Measurements from ENCODE around the gene SARM1.

Gene SARM1

DNA sequence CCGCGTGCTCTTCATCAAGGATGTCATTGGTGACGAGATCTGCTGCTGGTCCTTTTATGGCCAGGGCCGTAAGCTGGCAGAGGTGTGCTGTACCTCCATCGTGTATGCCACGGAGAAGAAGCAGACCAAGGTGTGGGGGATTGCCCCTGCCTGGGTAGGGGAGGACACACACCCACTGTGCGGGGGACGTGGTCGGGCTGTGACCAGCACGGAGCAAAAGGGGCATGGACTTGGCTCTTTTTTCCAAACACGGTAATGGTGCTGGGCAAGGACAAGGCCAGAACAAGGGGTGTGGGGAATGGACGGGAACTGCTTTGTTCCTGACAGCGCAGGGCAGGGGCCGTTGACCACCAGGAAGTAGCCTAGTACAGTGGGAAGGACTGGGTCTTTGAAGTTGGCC lies 29.2 kb upstream of the SARM1 start:
- DNase-seq, result no peak

DNA sequence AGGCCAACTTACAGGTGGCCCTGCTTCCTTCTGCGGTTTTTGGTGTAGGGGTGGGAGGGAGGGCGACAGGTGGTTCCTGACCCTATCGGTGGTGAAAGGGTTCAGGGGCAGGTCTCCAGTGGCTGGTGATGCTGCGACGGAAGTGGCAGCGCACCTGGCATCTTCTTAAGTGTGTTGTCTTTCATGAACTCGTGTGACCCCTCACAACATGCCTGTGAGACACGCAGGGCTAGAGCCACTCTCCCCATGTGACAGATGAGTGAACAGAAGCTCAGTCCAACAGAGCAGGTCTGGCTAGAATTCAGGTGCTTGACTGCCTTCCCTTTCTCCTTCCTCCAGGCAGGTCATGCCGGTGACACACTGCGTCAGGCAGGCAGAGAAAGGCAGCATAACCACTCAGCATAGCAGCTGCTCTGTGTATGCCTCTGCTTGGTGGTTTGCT lies 28.0 kb upstream of the SARM1 start:
- no peak for DNase-seq

DNA sequence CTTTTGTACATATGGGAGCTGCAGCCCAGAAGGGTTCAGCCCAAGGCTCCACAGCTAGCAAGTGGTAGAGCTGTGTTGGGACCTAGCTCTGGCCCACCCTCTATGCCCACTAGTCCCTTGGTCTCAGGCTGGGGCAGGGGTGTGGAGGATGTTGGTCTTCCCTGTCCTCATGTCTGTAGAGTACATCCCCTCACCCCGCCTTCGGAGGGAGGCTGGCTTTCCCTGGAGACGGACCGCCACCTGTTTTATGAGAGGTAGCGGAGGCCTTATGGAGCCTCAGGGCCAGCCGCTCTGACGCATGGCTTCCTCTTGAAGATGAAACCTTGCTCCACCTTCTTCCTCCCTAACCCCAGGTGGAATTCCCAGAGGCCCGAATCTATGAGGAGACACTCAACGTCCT lies 27.5 kb upstream of the SARM1 start:
- no peak for DNase-seq

DNA sequence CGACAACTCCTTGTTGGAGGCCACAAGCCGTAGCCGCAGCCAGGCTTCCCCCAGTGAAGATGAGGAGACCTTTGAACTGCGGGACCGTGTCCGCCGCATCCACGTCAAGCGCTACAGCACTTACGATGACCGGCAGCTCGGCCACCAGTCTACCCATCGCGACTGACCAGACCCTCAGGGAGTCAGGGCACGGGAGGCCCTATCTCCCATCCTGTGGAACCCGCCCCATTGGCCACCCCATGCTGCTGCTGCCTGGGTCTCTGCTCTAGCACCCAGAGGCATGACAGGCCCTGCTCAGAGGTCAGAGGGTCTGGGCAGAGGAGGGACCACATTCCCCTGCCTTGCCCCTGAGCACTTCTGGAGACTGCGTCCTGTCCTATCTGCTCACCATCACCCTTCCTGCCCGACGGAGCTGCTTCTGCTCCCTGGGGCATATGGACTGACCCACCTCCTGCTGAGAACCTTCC lies 27.0 kb upstream of the SARM1 start:
- no peak for DNase-seq

DNA sequence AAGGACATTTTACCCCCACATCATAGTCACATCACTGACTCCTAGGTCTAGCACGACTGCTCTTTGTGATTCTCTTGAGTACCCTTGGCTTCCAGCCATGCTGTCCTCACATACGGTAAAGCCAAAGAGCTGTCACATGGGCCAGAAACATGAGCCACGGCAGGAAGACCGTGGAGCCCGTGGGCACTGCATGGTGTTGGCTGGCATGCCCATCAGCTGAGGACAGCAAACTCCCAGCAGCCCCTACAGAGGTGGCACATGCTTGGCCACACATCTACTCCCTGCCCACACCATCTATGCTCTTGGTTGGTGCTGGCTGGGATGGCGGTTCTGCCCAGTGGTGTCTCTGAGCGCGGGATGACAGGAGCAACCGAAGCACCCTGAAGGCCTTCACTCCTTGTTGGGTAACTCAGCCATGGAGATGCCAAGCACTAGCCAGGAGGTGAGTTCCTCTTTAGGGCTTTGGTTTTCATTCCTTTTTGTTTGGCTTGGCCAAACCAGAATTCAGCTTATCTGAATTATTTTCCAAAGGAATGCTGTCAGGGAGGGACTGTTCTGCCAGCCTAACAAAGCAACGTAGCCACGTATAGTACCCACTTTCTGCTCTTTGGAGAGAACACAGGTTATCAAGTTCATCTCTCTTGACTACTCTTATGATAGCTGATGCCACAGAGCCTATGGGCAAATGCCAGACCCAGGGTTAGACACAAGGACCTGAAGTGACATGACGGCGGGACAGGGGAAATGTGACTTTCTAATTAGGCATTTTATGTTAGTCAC lies 25.9 kb upstream of the SARM1 start:
- no peak for DNase-seq

DNA sequence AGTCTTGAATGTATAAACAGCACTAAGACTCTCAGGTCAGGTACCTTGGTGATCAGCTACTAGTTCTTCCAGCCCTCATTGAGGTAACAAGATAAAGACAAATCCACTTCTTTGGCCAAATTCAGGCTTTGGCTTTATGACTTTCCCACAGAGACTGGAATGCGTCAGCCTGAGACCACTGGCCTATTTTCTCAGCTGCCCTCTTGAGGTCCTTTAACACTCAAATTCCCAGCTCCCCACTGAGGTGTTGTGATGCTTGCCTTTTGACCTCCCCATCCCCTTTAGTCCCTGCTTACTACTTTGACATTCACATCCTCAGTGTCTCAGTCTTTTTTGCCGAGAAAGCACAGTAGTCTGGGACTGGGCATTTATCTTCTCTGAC lies 25.3 kb upstream of the SARM1 start:
- DNase-seq, result no peak

DNA sequence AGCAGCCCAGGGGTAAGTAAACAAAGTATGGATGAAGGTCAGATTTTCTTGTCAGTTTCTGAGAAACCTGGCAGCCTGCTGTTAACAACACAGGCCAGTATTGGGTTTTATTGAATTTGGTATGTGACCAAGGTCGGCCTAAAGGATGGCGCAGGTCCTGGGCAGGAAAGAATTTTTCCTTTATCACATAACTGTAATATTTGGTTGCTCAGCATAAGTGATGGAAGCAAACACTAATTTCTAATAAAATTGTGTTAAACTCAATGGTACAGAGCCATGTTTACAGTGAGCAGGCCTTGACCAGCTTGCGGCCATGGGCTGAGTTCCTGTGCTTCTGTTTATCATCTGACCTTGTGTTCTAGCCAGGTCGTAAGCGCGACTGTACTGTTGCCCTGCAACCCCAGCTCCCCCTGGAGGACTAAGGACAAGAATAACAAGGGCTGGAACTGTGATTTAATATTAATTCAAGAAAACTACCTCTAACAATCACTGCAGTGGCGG lies 24.7 kb upstream of the SARM1 start:
- DNase-seq, result no peak

DNA sequence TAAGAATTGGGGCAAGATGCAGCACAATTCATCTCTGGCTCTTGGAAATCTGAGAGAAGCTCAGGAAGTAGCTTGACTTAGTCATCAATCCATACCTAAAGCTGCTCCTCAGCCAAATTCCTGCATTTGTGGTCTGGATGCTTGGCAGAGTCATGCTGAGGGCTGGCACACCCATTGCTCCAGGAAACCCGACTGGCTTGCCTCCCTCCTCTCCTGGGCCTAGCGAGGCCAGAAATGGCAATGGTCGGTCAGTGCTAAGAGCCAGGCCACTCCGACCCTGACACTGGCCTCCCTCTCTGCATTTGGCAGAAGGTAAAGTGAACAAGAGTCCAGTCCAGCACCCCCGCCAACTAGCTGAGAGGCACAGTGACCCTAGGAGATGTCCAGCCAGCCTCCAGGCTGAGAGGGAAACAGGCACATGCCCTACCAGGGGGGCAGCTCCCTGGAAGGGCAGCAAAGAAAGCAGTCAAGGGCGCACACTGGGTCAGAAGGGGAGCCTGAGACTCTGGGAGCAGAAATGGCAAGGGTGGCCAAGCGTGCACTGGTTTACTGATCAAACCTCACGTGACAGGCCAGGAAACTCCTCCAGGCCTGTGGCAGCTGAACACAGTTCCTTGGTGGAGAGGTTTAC lies 24.1 kb upstream of the SARM1 start:
- peak; percentile 85 for DNase-seq

DNA sequence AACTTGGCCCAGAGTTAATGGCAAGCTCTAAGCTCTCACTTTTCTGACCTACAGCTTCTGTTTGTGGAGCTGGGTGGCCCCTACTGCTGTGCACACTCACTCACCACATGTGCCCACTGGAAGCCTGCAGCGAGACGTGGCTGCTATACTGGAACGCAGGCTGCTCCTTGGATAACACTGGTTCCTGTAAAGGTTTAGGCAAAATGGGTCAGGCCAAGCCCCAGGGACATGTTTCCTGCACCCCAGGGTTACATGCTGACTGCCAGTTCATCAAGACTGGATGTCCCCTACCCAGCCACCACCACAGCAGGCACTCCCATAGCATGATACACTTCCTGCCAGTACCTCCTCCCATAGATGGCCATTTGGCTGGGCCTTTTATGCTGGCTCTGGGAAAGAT lies 22.5 kb upstream of the SARM1 start:
- no peak for DNase-seq

DNA sequence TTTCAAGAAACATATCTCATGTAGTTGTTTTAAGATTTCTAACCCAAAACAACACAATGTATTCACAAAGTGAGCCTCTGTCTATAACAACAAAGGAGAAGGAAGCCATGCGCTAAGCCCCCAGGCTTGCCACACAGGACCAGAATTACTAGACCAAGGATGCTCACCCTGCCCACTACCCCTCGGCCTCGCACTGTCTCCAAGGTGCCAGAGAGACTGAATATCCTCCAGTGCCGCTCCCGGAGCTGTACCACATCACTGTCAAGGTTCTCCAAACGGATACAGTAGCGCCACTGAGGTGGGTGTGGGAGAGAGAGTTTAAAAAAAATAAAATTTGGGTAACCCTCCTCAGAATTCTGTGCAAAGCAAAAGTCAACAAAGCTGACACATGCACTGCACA lies 21.2 kb upstream of the SARM1 start:
- DNase-seq, result no peak

DNA sequence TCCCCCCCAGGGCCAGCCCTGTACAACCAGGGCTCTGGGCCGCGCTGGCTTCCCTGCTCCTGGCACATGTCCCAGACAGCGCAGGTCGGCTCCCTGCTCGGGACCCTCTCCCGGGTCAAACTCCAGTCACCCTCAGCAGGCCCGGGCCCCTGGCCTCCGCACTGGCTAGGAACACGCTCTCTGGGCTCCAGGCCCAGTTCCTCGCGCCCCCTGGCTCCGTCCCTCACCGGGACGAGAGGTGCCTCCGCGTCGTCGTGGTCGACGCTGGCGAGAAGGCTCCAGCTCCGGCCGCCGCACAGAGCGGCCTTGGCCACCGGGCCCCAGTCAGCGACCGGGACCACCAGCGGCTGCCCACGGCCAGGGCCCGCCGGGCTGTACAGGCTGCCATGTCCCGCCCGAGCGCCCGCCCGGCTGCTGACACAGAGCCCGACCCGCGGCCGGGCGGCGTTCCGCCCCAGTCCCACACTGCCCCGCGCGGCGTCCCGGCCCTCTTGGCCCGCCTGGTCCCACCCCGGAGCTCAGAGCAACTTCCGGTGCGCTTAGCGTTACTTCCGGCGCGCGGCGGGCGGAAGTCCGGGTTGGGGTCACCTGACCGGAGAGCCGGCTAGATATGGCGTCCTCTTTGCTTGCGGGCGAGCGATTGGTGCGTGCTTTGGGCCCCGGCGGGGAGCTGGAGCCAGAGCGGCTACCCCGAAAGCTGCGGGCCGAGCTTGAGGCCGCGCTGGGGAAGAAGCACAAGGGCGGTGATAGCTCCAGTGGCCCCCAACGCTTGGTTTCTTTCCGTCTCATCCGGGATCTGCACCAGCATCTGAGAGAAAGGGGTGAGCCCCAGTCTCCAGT lies 14.2 kb upstream of the SARM1 start, which contains the start of gene POLDIP2:
Gene POLDIP2 (minus strand): TSS at position 467 of the 840 bp plus-strand sequence. CDS start 79 bp downstream, at position 388.
- peak; percentile 95 for DNase-seq

DNA sequence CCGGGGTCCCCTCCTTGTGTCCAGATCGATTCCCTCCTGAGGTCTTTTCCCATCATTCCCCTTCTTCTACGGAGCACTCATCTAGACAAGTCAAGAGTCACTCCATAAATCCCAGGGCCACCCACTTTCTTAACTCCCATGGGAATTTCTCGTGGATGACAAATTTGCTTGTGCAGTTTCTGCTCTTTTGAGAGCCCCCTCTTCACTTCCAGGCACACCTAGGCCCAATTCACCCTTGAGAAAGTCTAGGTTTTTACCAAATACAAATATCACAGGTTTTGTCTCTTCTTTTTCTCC lies 13.6 kb upstream of the SARM1 start:
- no peak for DNase-seq

DNA sequence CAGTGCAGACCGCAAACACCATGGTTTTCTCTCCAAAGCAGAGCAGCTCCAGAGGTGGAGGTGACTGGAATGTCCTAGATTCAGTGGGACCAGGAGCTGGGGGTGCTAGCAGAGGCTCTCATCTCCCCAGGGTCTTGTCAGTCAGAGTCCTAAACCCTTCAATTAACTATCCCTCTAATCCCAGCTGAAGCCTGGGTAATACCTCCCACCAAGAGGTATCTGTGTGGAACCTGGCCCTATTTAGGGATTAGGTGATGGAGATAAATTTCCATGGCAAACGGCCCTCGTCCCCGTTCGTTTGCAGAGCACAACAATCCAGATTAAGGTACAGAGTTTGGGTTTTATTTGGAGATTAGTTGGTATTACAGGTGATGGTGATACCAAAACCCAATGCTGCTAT lies 8.3 kb upstream of the SARM1 start:
- no peak for DNase-seq

DNA sequence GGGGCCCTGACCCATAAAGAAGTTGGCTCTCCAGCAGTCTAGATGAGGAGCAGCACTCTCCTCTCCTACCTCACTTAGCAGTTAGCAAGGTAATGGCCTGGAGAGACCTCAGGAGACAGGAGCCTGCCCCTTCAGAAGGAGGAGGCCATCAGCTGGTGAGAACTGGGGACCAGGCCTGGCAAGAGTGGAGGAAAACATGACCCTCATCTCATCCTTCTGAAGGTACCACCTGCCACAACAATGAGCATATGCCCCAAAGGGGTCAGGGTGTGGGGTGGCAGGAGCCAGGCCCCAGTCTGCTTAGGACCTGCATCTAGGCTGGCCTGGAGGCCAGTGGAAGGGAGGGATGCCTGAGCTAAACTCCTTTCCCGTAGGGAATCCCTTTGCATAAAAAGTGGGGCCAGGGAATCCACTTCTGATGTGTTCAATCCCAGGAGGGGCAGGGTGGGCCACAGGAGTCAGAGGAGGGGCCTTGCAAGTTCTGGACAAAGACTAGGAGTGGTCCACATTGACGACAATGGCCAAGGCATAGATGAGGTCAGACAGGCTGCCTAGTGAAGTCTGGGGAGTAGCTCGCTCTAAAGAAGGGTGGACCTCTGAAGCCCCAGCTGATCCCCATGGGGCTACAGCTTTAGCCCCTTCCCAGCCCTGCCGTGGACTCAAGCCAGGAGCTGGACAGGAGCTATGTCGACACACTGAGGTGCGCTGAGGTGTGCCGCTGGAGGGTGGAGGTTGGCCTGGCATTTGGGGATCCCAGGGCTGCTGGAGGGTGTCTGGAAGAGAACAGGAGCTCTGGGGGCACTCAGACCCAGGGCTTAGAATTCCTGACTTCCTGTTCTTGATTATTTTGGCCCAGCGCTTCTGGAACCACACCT lies 7.5 kb upstream of the SARM1 start:
- no peak for DNase-seq

DNA sequence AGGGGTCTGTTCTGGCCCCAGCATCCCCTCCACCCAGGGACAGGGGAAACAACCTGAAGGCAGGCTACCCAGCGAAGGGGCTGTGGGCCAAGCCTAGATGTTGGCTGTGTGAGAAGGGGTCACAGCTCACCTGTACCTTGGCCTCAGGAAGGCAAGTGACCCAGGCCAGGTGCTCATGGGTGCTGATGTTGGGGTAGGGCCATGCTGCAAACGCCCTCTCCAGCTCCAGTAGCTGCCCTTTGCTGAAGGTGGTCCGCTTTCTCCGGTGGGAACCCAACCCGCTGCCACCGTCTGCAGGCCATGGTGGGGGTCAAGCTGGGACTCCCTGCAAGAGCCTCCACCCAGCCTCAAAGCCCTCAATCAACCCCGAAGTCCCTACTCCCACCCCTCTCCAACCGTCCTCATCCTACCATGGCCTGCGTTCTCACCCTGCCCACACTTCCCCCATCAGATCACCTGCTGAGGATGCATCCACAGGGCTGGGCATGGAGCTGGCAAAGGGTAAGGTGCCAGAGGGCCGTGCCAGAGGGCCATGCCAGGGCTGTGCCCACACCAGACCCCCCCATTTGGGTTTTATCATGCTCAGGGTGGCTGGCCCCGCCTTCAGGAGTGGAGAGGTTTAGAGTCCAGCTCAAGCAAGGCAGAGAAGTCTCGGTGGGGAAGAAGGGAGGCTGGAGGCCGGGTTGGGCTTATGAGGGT lies 6.7 kb upstream of the SARM1 start, which contains the start of gene SEBOX:
Gene SEBOX (minus strand): TSS at position 535 of the 699 bp plus-strand sequence. CDS start 48 bp downstream, at position 487.
- no peak for DNase-seq

DNA sequence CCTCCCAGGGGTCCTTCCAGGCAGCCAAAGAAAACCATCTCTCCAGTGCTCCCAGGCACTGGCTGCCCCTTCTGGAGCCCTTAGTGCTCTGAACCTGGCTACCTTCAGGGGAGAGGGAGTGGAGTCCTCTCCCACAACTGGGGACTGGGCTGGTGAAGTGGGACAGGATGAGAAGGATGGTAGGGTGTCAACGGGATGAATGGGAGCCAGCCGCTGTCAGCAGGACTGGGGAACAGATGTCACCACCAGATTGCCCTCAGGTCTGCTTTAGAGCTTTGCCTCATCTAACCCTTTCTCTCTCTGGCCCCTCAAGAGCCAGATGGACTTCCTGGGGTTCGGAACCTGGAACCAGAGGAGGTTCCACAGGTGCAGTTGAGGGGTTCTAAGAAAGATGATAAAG lies 6.0 kb upstream of the SARM1 start:
- DNase-seq, result no peak

DNA sequence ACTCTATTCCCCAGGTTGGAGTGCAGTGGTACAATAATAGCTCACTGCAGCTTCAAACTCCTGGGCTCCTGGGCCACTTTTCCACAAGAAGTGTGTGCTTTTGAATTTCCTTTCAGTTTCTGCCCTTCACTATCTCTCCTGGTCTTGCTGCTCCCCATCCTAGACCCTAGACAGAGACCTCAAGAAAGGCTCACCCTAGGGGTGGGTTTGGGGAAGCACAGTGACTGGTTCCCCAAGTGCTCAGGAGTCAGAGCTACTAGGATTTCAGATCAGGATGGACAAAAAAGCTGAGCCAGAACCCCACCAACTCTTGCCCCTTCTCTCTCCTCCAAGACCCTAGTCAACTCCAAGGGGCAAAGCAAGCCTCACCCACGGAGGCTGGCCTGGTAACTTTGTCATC lies 4.9 kb upstream of the SARM1 start:
- no peak for DNase-seq

DNA sequence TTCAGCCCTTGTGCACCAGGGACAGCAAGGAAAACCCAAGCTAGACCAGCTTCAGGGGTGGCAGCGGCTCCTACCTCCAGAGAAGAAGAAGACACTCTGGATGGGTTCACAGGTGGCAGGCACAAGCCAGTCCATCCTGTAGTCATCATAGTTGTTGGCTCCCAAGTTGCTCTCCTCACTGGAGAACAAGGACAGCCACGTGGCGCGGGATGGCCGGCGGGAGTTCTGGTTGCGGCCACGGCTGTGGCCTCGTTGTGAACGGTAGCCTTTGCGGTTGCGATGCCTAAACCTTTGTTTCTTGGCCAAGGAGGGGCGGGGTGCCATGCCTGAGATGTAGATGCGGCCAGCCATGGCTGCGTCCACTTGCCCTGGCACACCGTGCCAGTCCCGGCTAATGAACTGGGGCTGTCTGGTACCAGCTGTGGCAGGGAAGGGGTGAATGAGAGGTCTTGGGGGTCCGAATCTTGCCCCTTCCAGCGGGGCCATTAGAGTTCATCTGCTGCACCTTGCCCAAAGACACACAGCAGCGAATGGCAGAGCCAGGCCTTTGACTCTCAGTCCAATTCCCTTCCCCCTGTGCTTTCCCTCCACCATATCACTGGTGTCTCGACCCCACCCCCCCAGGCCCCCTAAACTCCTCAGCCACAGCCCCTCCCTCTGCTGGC lies 3.7 kb upstream of the SARM1 start:
- no peak for DNase-seq

DNA sequence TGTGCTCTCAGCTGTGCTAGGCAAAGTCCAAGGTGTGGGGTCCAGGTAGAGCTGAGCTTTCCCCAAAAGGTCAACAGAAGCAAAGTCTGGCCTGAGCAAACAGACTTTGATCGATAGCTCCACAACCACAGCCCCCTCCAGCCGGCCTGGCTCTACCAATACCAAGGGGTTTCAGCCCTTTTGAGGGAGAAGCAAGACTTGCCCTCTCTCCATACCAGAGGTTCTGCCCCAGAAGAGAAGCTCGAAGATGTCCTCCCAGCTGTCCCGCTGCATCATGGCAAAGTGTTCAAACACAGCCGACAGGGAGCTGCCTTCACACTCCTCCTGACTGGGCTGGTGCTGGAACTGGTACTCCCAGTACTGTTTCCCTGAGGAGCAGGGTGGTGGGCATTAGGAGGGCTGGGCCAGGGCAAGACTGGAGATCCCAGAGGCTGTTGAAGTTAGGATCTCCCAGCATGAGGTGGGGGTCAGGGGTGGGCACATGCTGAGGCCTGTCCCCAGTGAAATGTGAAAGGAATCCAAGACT lies 3.1 kb upstream of the SARM1 start:
- DNase-seq, result no peak

DNA sequence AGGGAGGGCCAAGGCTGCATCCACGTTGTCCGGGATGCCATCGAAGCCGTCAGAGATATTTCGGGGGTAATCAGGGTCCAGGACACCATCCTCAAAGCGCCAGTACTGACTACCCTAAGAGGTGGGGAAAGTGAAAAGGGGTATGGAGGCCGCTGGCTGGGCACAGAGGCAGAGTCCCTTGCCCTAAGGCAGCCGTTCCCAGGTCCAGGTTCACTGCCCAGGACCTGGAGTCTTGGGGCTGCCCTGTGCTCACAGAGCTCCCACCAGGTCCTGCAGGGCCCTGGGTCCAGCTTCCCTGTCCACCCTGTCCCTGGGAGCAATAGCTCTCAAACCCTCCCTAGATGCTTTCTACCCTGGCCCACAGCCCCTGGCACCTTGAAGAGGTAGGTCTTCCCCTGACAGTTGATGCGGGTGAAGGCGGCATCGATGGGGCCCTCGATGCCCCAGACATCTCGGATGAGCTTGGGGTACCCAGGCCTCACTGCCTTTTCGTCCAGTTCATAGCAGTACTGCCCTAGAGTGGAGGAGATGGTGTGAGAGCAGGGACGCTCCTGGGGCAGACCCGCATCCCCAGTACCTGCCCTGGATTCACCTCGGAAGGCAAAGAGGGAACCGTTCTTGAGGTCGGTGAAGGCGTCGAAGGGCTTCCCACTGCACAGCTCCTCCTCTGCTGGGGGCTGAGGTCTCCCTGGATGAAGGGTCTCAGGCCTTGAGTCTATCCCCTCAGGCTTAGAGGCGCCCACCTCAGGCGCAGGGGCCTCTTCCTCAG lies 2.4 kb upstream of the SARM1 start:
- no peak for DNase-seq

All from fibroblast of skin of right biceps (primary cell).